Loucy (cell line): Measurements from ENCODE around the gene RIMBP2.

Experiments used
- CTCF ChIP-seq: fragments of 200-600 bp; sonication (generic); conservative IDR thresholded peaks from 2 replicates; pipeline ENCODE4 v1.5.1; 2014; ENCODE audit warnings: mild to moderate bottlenecking, antibody characterized with exemption, low read length
- EZH2phosphoT487 ChIP-seq: fragments of 200-600 bp; IDR thresholded peaks from 2 replicates; pipeline ENCODE4 v1.6.1; 2018; ENCODE audit warnings: antibody characterized with exemption, mild to moderate bottlenecking, moderate library complexity, borderline replicate concordance

GRCh38 chr12:130579231-130579630, 136.9 kb downstream of the RIMBP2 start:
- no peak for TF ChIP-seq CTCF
- no peak for TF ChIP-seq EZH2phosphoT487
